ENCODE results near the gene TESMIN.

GRCh38 chr11:68751331-68751856 is at the start of gene TESMIN:
- TF ChIP-seq POLR2AphosphoS5 (IDR thresholded peaks at IDR 0.05; ENCODE audit: low read depth, low read length) (no peak), POLR2A (IDR thresholded peaks at IDR 0.05; ENCODE audit: low read depth, low read length) (no peak), TAF1 (IDR thresholded peaks at IDR 0.05; ENCODE audit: low read depth, low read length) (no peak), SPI1 (IDR thresholded peaks at IDR 0.05; ENCODE audit: low read depth, low read length) (no peak)
